Measurements from ENCODE around the gene COL7A1. TPM values are rescaled to one million over a fixed set of nuclear protein-coding genes. Genes with fewer than 3 reads are reported as not detected.

Gene COL7A1
- total RNA-seq, 1 donor from 2014 or later, result 28.7 TPM

GRCh38 chr3:48548126-48548525 lies 47.0 kb downstream of the COL7A1 start:
- Mint-ChIP-seq H3K27me3 (ENCODE audit: low read depth, unreplicated experiment) (no peaks in the 10 kb centered on the region), H3K36me3 (ENCODE audit: low read depth, unreplicated experiment) (peaks cover 40% of the 10 kb centered on the region), H3K4me1 (ENCODE audit: low read depth, unreplicated experiment) (peaks cover 3% of the 10 kb centered on the region), H3K4me3 (ENCODE audit: unreplicated experiment) (no peak overlapping the region), H3K27ac (ENCODE audit: unreplicated experiment) (no peak overlapping the region), H3K9me3 (ENCODE audit: unreplicated experiment) (no peaks in the 10 kb centered on the region)
- H3K9me3 ChIP-seq (ENCODE audit: insufficient read depth, low read depth, low read length), result no peaks in the 10 kb centered on the region
- H3K27me3 ChIP-seq (ENCODE audit: insufficient read depth, low read length), result no peaks in the 10 kb centered on the region
- H3K79me2 ChIP-seq (ENCODE audit: insufficient read depth, low read length), result no peaks in the 10 kb centered on the region
- no peak overlapping the region for H3K4me2 ChIP-seq (ENCODE audit: low read length)
- no peak overlapping the region for H2AFZ ChIP-seq (ENCODE audit: low read depth, low read length)
- no peak overlapping the region for H3K4me3 ChIP-seq (ENCODE audit: insufficient read depth, low read depth, low read length)
- FAIRE-seq, result no peak
- no peak overlapping the region for H3K27ac ChIP-seq (ENCODE audit: low read depth, low read length)
- peaks cover 12% of the 10 kb centered on the region for H3K36me3 ChIP-seq (ENCODE audit: insufficient read depth, low read length)
- DNase-seq (ENCODE audit: low read depth), result no peak
- H4K20me1 ChIP-seq (ENCODE audit: insufficient read depth, low read length), result peaks cover 3% of the 10 kb centered on the region
- H3K9ac ChIP-seq (ENCODE audit: low read length), result no peak overlapping the region
- no peak for TF ChIP-seq EZH2 (IDR thresholded peaks at IDR 0.05; ENCODE audit: insufficient read depth, low read length)
- TF ChIP-seq CTCF (IDR thresholded peaks at IDR 0.05; ENCODE audit: insufficient read depth, low read depth, low read length), result no peak
- H3K4me1 ChIP-seq (ENCODE audit: insufficient read depth, low read length), result no peaks in the 10 kb centered on the region

GRCh38 chr3:48546203-48546829 lies 48.8 kb downstream of the COL7A1 start:
- no peak for TF ChIP-seq CTCF (IDR thresholded peaks at IDR 0.05; ENCODE audit: insufficient read depth, low read depth, low read length)
- no peak for TF ChIP-seq EZH2 (IDR thresholded peaks at IDR 0.05; ENCODE audit: insufficient read depth, low read length)
- H3K27me3 ChIP-seq (ENCODE audit: insufficient read depth, low read length), result no peaks in the 10 kb centered on the region
- H3K27ac ChIP-seq (ENCODE audit: low read depth, low read length), result no peak overlapping the region
- Mint-ChIP-seq H3K4me3 (ENCODE audit: unreplicated experiment) (no peak overlapping the region), H3K27ac (ENCODE audit: unreplicated experiment) (no peak overlapping the region), H3K4me1 (ENCODE audit: low read depth, unreplicated experiment) (no peaks in the 10 kb centered on the region), H3K36me3 (ENCODE audit: low read depth, unreplicated experiment) (peaks cover 44% of the 10 kb centered on the region), H3K9me3 (ENCODE audit: unreplicated experiment) (no peaks in the 10 kb centered on the region), H3K27me3 (ENCODE audit: low read depth, unreplicated experiment) (no peaks in the 10 kb centered on the region)
- no peak for FAIRE-seq
- H3K9ac ChIP-seq (ENCODE audit: low read length), result no peak overlapping the region
- no peaks in the 10 kb centered on the region for H3K79me2 ChIP-seq (ENCODE audit: insufficient read depth, low read length)
- no peak for DNase-seq (ENCODE audit: low read depth)
- no peak overlapping the region for H3K4me3 ChIP-seq (ENCODE audit: insufficient read depth, low read depth, low read length)
- peaks cover 3% of the 10 kb centered on the region for H4K20me1 ChIP-seq (ENCODE audit: insufficient read depth, low read length)
- peaks cover 12% of the 10 kb centered on the region for H3K36me3 ChIP-seq (ENCODE audit: insufficient read depth, low read length)
- H3K9me3 ChIP-seq (ENCODE audit: insufficient read depth, low read depth, low read length), result no peaks in the 10 kb centered on the region
- no peak overlapping the region for H2AFZ ChIP-seq (ENCODE audit: low read depth, low read length)
- no peaks in the 10 kb centered on the region for H3K4me1 ChIP-seq (ENCODE audit: insufficient read depth, low read length)
- H3K4me2 ChIP-seq (ENCODE audit: low read length), result no peak overlapping the region

DNA sequence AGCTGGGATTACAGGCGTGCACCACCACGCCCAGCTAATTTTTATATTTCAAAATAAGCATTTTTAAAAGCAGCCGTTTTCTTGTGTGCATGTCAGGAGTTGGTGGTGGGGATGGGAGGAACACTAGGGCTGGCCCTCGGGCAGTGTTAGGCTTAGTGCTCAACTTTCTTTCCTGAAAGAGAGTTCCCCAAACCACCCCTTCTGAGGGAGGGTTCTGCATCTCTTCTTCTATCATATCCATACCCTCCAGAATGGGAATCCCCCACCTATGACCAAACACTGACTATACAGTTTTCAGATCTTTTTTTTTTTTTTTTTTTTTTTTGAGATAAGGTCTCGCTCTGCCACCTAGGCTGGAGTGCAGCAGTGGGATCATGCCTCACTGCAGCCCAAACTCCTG lies 51.0 kb downstream of the COL7A1 start:
- no peak overlapping the region for H3K4me3 ChIP-seq (ENCODE audit: insufficient read depth, low read depth, low read length)
- TF ChIP-seq CTCF (IDR thresholded peaks at IDR 0.05; ENCODE audit: insufficient read depth, low read depth, low read length) (no peak), EZH2 (IDR thresholded peaks at IDR 0.05; ENCODE audit: insufficient read depth, low read length) (no peak)
- no peaks in the 10 kb centered on the region for H3K79me2 ChIP-seq (ENCODE audit: insufficient read depth, low read length)
- H3K27ac Mint-ChIP-seq (ENCODE audit: unreplicated experiment), result no peak overlapping the region
- H3K4me3 Mint-ChIP-seq (ENCODE audit: unreplicated experiment), result no peak overlapping the region
- no peak overlapping the region for H3K4me2 ChIP-seq (ENCODE audit: low read length)
- no peaks in the 10 kb centered on the region for H3K4me1 ChIP-seq (ENCODE audit: insufficient read depth, low read length)
- no peaks in the 10 kb centered on the region for H3K9me3 ChIP-seq (ENCODE audit: insufficient read depth, low read depth, low read length)
- H3K36me3 Mint-ChIP-seq (ENCODE audit: low read depth, unreplicated experiment), result peaks cover 39% of the 10 kb centered on the region
- H3K27me3 Mint-ChIP-seq (ENCODE audit: low read depth, unreplicated experiment), result no peaks in the 10 kb centered on the region
- no peak overlapping the region for H3K9ac ChIP-seq (ENCODE audit: low read length)
- DNase-seq (ENCODE audit: low read depth) (no peak), FAIRE-seq (no peak)
- no peaks in the 10 kb centered on the region for H4K20me1 ChIP-seq (ENCODE audit: insufficient read depth, low read length)
- H3K27me3 ChIP-seq (ENCODE audit: insufficient read depth, low read length), result no peaks in the 10 kb centered on the region
- no peak overlapping the region for H3K27ac ChIP-seq (ENCODE audit: low read depth, low read length)
- H3K4me1 Mint-ChIP-seq (ENCODE audit: low read depth, unreplicated experiment), result no peaks in the 10 kb centered on the region
- H3K9me3 Mint-ChIP-seq (ENCODE audit: unreplicated experiment), result no peaks in the 10 kb centered on the region
- H2AFZ ChIP-seq (ENCODE audit: low read depth, low read length), result no peak overlapping the region
- H3K36me3 ChIP-seq (ENCODE audit: insufficient read depth, low read length), result peaks cover 12% of the 10 kb centered on the region
